ENCODE measurements around the gene MT1M.
"Not testable (repeated sequence)": the region's sequence is repeated elsewhere in the genome, so short reads cannot be mapped to it uniquely, and the experiment has no call there.

The MT1M gene

GRCh38 chr16:56667581-56668571 is 35.4 kb downstream of the MT1M start, which contains the start of gene MT1G:
Gene MT1G, minus strand, starts transcription at chr16:56668065. Its CDS starts 72 bp downstream, at chr16:56667993.
- no peak for TF ChIP-seq ZNF274 (IDR thresholded peaks at IDR 0.05; ENCODE audit: low read depth, low read length)
- no peak within 1 kb of the TSS for H3K4me3 ChIP-seq (ENCODE audit: low read length)

DNA sequence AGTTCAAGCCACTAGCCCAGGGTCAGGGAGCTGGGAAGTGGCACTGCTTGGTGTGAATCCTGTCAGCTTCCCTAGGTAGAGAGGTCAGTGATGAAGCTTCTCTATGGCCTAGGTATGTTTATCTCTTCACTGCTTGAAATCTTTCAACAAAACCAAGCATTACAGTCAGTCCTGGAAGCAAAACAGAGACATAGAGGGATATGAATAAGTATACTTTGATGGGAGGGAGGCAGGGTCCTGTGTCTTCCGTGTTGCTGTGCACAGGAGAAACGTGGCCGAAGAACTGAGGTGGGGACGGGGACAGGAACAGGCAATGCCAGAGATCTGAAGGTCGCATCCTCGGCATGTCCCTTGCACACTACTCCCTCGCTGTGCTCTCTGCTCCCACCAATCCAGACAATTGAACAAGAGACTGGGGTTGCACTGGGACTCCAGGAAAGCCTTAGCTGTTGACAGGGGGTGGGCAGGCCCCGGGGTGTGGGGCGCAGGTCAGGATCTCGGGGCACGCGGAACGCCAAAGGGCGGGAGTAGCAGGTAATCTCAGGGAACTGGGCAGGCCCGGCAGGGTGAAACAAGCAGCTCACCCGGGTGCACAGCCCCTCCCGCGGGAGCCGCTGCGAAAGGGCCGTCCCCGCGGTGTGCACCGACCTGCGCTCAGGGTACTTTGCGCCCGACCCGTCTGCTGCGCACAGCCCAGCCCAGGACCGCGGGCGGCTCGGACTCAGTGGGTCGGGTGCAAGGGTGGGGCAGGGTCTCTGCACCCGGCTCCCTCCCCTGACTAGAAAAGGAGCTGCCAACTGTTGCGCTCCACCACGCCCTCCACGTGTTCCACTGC is 36.8 kb downstream of the MT1M start, which contains the start of gene MT1H:
TSS of gene MT1H (plus strand) at position 810 of the 835 bp plus-strand sequence. CDS start 71 bp downstream, outside the sequence.
- TF ChIP-seq ZNF274 (IDR thresholded peaks at IDR 0.05; ENCODE audit: low read depth, low read length): no peak
- no peak within 1 kb of the TSS for H3K4me3 ChIP-seq (ENCODE audit: low read length)

DNA sequence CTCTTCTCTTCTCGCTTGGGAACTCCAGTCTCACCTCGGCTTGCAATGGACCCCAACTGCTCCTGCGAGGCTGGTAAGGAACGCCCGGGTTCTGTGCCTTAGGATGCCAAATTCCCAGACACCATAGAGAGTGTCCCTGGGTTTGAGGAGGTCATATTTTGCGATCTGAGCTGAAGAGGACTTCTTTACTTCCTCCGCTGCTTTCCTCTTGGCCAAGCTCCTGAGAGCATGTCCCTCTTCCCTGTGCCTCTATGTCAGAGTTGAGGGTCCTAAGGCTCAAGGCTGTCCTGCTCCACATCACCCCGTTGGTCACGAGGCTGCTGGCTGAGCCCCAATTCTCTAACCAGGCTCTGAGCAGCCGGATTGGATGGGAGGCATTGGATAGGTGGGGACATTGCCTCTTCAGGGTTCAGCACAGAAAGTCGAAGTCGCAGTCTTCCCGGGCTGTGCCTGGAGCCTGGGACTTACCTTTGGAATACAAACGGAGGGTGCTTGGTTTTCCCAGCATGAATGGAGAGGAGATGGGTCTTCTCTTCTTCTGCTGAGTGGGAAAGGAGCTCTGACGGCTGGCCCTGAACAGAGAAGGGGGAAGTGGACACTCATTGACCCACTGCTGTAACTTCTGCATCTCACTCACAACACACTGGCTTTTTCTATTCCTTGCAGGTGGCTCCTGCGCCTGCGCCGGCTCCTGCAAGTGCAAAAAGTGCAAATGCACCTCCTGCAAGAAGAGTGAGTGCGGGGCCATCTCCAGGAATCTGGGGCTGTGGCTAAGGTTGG is 37.6 kb downstream of the MT1M start:
- no peak for TF ChIP-seq ZNF274 (IDR thresholded peaks at IDR 0.05; ENCODE audit: low read depth, low read length)
- no peak overlapping the region for H3K4me3 ChIP-seq (ENCODE audit: low read length)

DNA sequence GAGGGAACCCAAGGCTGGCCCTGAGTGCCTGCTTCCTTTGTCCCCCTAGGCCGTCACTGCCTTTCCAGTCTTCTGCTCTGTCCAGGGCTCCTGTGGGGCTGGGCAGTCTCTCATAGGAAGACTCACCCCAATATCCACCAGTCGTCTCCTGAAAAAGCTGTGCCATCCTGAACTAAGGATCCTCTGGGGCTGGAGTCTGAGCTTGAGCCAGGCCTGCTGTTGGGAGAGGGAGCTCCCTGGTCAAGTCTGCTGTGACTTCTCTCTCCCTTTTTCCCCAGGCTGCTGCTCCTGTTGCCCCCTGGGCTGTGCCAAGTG is 38.1 kb downstream of the MT1M start:
- no peak overlapping the region for H3K4me3 ChIP-seq (ENCODE audit: low read length)
- TF ChIP-seq ZNF274 (IDR thresholded peaks at IDR 0.05; ENCODE audit: low read depth, low read length): no peak

DNA sequence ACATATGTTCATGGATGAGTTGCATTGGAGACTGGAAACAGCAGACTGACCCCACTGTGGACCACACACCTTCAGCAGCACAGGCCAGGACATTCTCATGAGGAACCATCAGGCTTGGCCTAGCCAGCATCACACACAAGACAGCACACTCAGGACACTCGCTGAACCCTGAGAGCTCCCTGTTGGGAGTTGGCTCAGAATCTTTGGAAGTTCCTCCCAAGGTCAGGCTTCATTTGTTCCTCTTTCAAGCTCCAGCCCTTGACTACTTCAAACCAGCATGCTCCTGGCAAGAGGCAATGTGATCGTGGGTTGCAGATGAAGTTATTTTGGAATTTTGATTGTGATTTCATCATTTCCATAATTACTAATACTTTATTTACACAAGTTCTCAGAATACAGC is 39.2 kb downstream of the MT1M start:
- H3K4me3 ChIP-seq (ENCODE audit: low read length): not testable (repeated sequence)

GRCh38 chr16:56672171-56672570 is 39.7 kb downstream of the MT1M start:
- not testable (repeated sequence) for H3K4me3 ChIP-seq (ENCODE audit: low read length)

DNA sequence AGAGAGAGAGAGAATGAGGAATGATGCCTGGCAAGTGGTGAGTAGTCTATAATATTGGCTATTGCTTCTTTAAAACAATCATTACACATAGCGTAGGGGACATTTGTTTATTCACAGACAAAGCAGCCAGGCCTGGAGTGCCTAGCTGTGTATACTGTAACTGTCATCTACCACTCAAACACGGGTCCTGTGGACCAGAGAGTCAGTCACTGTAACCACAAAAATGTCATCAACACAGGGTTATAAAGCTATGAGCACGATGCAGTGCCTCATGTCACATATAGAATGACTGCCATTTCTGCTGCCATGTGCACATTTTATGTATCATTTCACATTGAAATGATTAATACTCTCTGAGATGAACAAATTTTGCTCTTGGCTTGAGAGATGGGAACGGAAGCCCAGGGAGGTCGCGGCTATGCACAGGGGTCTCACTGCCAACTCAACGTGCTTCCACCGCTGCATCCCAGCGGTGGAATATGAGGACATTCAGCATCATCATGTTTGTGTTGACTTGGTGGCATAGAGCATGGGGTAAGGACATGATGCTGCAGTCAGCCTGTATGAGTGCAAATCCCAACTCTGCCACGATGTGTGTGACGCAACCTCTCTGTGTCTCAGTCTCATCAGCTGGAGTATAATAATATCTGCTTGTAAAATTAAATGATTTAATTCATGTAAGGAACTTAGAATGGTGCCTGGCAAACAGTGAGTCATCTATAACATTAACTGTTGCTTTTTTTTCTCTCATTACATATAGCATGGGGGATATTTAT is 40.5 kb downstream of the MT1M start:
- no peak overlapping the region for H3K4me3 ChIP-seq (ENCODE audit: low read length)
- no peak for TF ChIP-seq ZNF274 (IDR thresholded peaks at IDR 0.05; ENCODE audit: low read depth, low read length)

GRCh38 chr16:56673921-56674320 is 41.5 kb downstream of the MT1M start:
- no peak overlapping the region for H3K4me3 ChIP-seq (ENCODE audit: low read length)
- no peak for TF ChIP-seq ZNF274 (IDR thresholded peaks at IDR 0.05; ENCODE audit: low read depth, low read length)

- H3K4me3 ChIP-seq (ENCODE audit: low read length): not testable (repeated sequence)
Measured at GRCh38 chr16:56674570-56674969, 42.1 kb downstream of the MT1M start.

GRCh38 chr16:56675685-56676210 is 43.3 kb downstream of the MT1M start:
- no peak overlapping the region; the same call in 1 of the 2 replicates for H3K4me3 ChIP-seq (ENCODE audit: low read length)
- no peak for TF ChIP-seq ZNF274 (IDR thresholded peaks at IDR 0.05; ENCODE audit: low read depth, low read length)

DNA sequence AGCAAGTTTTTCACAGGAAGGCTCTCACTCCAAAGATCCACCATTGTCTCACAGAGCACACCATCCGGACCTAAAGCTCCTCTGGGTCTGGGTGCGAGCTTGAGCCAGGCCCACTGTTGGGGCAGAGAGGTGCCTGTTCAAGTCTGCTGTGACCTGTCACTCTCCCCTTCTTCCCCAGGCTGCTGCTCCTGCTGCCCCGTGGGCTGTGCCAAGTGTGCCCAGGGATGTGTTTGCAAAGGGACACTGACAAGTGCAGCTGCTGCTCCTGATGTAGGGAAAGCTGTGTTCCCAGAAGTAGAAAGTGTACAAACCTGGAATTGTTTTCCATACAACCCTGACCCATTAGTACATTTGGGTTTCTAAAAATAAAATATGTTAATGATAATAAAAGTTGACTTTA is 45.0 kb downstream of the MT1M start:
- no peak for TF ChIP-seq ZNF274 (IDR thresholded peaks at IDR 0.05; ENCODE audit: low read depth, low read length)
- H3K4me3 ChIP-seq (ENCODE audit: low read length): no peak overlapping the region

DNA sequence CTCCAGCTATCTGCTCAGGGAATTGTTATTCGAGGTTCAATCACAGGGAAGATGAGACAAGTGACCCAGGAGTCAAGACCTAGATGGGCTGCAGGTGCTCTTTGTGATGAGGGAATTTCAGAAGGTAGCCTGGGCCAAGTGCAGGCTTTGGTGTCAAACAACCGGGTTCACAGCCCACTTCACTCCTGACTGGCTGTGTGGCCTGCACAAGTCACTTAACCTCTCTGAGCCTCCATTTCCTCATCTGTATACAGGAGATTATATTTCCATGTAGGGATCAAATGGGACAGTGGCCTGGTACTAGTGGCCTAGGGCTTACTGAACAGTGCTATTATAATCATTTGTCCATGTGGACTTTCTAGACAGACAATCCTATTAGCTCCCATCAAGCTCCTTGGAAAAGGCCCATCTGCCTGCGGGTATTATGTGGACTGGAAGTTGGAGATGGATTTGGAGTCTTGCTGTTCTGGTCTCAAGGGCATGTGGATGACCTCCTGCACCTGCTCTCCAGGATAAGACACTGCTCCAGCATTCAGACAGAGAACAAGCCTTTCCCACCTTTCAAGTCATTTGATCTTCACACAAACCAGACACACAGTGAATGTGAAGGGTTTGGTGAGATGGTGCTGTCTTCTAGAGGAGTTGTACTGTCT is 46.7 kb downstream of the MT1M start:
- no peak overlapping the region for H3K4me3 ChIP-seq (ENCODE audit: low read length)
- TF ChIP-seq ZNF274 (IDR thresholded peaks at IDR 0.05; ENCODE audit: low read depth, low read length): no peak

DNA sequence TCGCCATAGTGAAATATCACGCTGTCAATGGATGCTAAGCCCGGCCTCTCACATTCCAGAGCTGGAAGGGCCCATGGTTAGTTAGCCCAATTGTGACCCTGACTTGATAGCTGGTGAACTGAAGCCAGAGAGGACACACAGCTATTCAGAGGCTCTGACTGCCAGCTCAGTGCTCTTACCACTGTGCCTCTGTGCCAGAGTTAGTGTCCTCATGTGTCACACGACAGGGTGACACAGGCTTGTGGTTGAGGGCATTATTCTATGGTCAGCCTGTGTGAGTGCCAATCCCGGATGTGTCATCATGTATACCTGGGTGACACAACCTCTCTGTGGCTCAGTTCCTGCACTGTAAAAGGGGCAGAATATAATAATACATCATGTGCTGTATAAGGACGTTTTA is 47.4 kb downstream of the MT1M start:
- no peak for TF ChIP-seq ZNF274 (IDR thresholded peaks at IDR 0.05; ENCODE audit: low read depth, low read length)
- no peak overlapping the region for H3K4me3 ChIP-seq (ENCODE audit: low read length)

All from GM08714 (cell line).